HEK293 (cell line): ENCODE results near the gene PCDHGC4.

Experiments
- CTCF ChIA-PET: fragments of 350-600 bp; formaldehyde crosslinking; extraction: SDS; loops from one replicate; lab custom pipeline; 2021; ENCODE audit warnings: antibody characterized with exemption; lab: Yijun Ruan, JAX
- POLR2A ChIA-PET: fragments of 300-600 bp; formaldehyde crosslinking; extraction: SDS; loops from one replicate; lab custom pipeline; 2020; ENCODE audit warnings: antibody characterized with exemption, inconsistent platforms; lab: Yijun Ruan, JAX
- H3K27ac ChIP-seq: fragments of 200-500 bp; sonication (Bioruptor generic); 2 replicates; pipeline ENCODE4 v1.5.1; 2014; ENCODE audit warnings: low read depth, low read length, control low read depth, inconsistent platforms; ENCODE audit errors: extremely low read depth
- H3K36me3 ChIP-seq, 2 experiments: fragments of 200-500 bp in 1 of 2; sonication (Bioruptor generic) in 1 of 2; 1 replicate in 1 of 2; 2 replicates in 1 of 2; pipeline ENCODE4 v1.5.1; 2014 to 2017; ENCODE audit warnings: inconsistent platforms in 2 of 2, low read length in 2 of 2; ENCODE audit not compliant: control insufficient read depth in 2 of 2, insufficient read depth in 1 of 2
- H3K4me1 ChIP-seq: fragments of 200-500 bp; sonication (Bioruptor generic); 2 replicates; pipeline ENCODE4 v1.5.1; 2014; ENCODE audit warnings: mild to moderate bottlenecking, low read length, inconsistent platforms; ENCODE audit not compliant: control insufficient read depth, insufficient read depth
- H3K4me3 ChIP-seq: 2 replicates; pipeline ENCODE4 v1.5.1; 2011; ENCODE audit warnings: low read depth, mild to moderate bottlenecking, control low read depth, low read length, moderate library complexity
- H3K9me3 ChIP-seq: fragments of 200-500 bp; sonication (Bioruptor generic); 2 replicates; pipeline ENCODE4 v1.5.1; 2014; ENCODE audit warnings: low read depth, low read length, inconsistent platforms; ENCODE audit not compliant: control insufficient read depth, insufficient read depth
- CTCF ChIP-seq: fragments of 450-650 bp; formaldehyde crosslinking; IDR thresholded peaks from 2 replicates; pipeline ENCODE4 v1.5.1; 2016; ENCODE audit warnings: missing biosample characterization, missing genetic modification characterization
- EGR2 ChIP-seq: fragments of 450-650 bp; formaldehyde crosslinking; IDR thresholded peaks from 2 replicates; pipeline ENCODE4 v1.5.1; 2016; ENCODE audit warnings: low read depth, missing biosample characterization, missing genetic modification characterization
- HIC1 ChIP-seq: fragments of 450-650 bp; formaldehyde crosslinking; IDR thresholded peaks from 2 replicates; pipeline ENCODE4 v1.5.1; 2016; ENCODE audit warnings: missing biosample characterization, missing genetic modification characterization
- SCRT2 ChIP-seq: fragments of 450-650 bp; formaldehyde crosslinking; IDR thresholded peaks from 2 replicates; pipeline ENCODE4 v1.5.1; 2016; ENCODE audit warnings: missing biosample characterization, missing genetic modification characterization
- SP7 ChIP-seq: fragments of 450-650 bp; formaldehyde crosslinking; IDR thresholded peaks from 2 replicates; pipeline ENCODE4 v1.5.1; 2016; ENCODE audit warnings: missing biosample characterization, missing genetic modification characterization
- ZBTB10 ChIP-seq: fragments of 450-650 bp; formaldehyde crosslinking; IDR thresholded peaks from 2 replicates; pipeline ENCODE4 v1.5.1; 2016; ENCODE audit warnings: missing biosample characterization, missing genetic modification characterization
- ZFHX2 ChIP-seq: fragments of 450-650 bp; formaldehyde crosslinking; conservative IDR thresholded peaks from 2 replicates; pipeline ENCODE4 v1.5.1; 2016; ENCODE audit warnings: missing biosample characterization, missing genetic modification characterization
- ZFP41 ChIP-seq: fragments of 450-650 bp; formaldehyde crosslinking; IDR thresholded peaks from 2 replicates; pipeline ENCODE4 v1.5.1; 2016; ENCODE audit warnings: missing biosample characterization, missing genetic modification characterization, borderline replicate concordance
- ZFP69B ChIP-seq: fragments of 450-650 bp; formaldehyde crosslinking; IDR thresholded peaks from 2 replicates; pipeline ENCODE4 v1.5.1; 2016; ENCODE audit warnings: missing biosample characterization, missing genetic modification characterization
- ZNF114 ChIP-seq: fragments of 450-650 bp; formaldehyde crosslinking; IDR thresholded peaks from 2 replicates; pipeline ENCODE4 v1.5.0; 2017; ENCODE audit warnings: missing biosample characterization, missing genetic modification characterization
- ZNF157 ChIP-seq: fragments of 450-650 bp; formaldehyde crosslinking; IDR thresholded peaks from 2 replicates; pipeline ENCODE4 v1.5.1; 2016; ENCODE audit warnings: missing biosample characterization, missing genetic modification characterization
- ZNF175 ChIP-seq: fragments of 450-650 bp; formaldehyde crosslinking; IDR thresholded peaks from 2 replicates; pipeline ENCODE4 v1.5.1; 2016; ENCODE audit warnings: missing biosample characterization, missing genetic modification characterization
- ZNF302 ChIP-seq: fragments of 450-650 bp; formaldehyde crosslinking; IDR thresholded peaks from 2 replicates; pipeline ENCODE4 v1.5.1; 2016; ENCODE audit warnings: missing biosample characterization, missing genetic modification characterization, low read depth
- ZNF362 ChIP-seq: fragments of 450-650 bp; formaldehyde crosslinking; IDR thresholded peaks from 2 replicates; pipeline ENCODE4 v1.5.1; 2016; ENCODE audit warnings: missing biosample characterization, missing genetic modification characterization
- ZNF571 ChIP-seq: fragments of 450-650 bp; formaldehyde crosslinking; IDR thresholded peaks from 2 replicates; pipeline ENCODE4 v1.5.0; 2017; ENCODE audit warnings: missing biosample characterization, missing genetic modification characterization
- ZNF600 ChIP-seq: fragments of 450-650 bp; formaldehyde crosslinking; IDR thresholded peaks from 2 replicates; pipeline ENCODE4 v1.5.1; 2016; ENCODE audit warnings: missing biosample characterization, missing genetic modification characterization
- ZNF610 ChIP-seq: fragments of 450-650 bp; formaldehyde crosslinking; IDR thresholded peaks from 2 replicates; pipeline ENCODE4 v1.5.1; 2016; ENCODE audit warnings: missing biosample characterization, missing genetic modification characterization, borderline replicate concordance
- ZNF626 ChIP-seq: fragments of 450-650 bp; sonication (Bioruptor Pico); formaldehyde crosslinking; IDR thresholded peaks from 2 replicates; pipeline ENCODE4 v1.5.1; 2018; ENCODE audit warnings: missing biosample characterization, missing genetic modification characterization, inconsistent platforms
- ZNF664 ChIP-seq: fragments of 450-650 bp; formaldehyde crosslinking; IDR thresholded peaks from 2 replicates; pipeline ENCODE4 v1.5.1; 2016; ENCODE audit warnings: missing biosample characterization, missing genetic modification characterization
- ZSCAN30 ChIP-seq: fragments of 450-650 bp; IDR thresholded peaks from 2 replicates; pipeline ENCODE4 v1.5.1; 2018; ENCODE audit warnings: missing biosample characterization, mild to moderate bottlenecking, missing genetic modification characterization, moderate library complexity
- ZXDB ChIP-seq: fragments of 450-650 bp; formaldehyde crosslinking; IDR thresholded peaks from 2 replicates; pipeline ENCODE4 v1.5.1; 2016; ENCODE audit warnings: missing biosample characterization, missing genetic modification characterization

Gene PCDHGC4

GRCh38 chr5:141506381-141507155 lies 21.7 kb downstream of the PCDHGC4 start (continued):
- no peak for TF ChIP-seq ZNF114 (tag by site-specific recombination)
- TF ChIP-seq ZFP69B (tag by site-specific recombination), result no peak
- no peak for TF ChIP-seq ZNF157 (tag by site-specific recombination)
- no peak for TF ChIP-seq ZXDB (tag by site-specific recombination)
- TF ChIP-seq, all 188 proteins: peak for 0

- H3K4me1 ChIP-seq, result no peaks in the 10 kb centered on the region
These were observed 22.7 kb downstream of the PCDHGC4 start for GRCh38 chr5:141507387-141508091.

GRCh38 chr5:141508440-141508797 lies 23.6 kb downstream of the PCDHGC4 start:
- peaks cover 0 to 13% of the 10 kb centered on the region in 2 experiments; a peak in 1 of 3 replicates for H3K36me3 ChIP-seq
- no peaks in the 10 kb centered on the region for H3K9me3 ChIP-seq
- H3K27ac ChIP-seq, result no peak overlapping the region
- ChIA-PET CTCF (interaction anchor here (1.1 to 2.0 kb wide), 4 partner anchors 14 to 87 kb away, joined by 3 to 11 read pairs (median 8); partner anchors contain the start of gene PCDHGA11), POLR2A (interaction anchor here (1.8 kb wide), 1 partner anchor 32 kb away, joined by 7 read pairs; the partner anchor contains the start of gene PCDHGC3)
- H3K4me1 ChIP-seq, result no peaks in the 10 kb centered on the region
- H3K4me3 ChIP-seq, result no peak overlapping the region
- TF ChIP-seq CTCF (tag by site-specific recombination) (no peak), ZNF600 (tag by site-specific recombination) (no peak), ZNF571 (tag by site-specific recombination) (no peak), ZNF610 (tag by site-specific recombination) (no peak), ZFP41 (no peak), ZFP69B (tag by site-specific recombination) (no peak), ZBTB10 (tag by site-specific recombination) (no peak), ZNF664 (tag by site-specific recombination) (no peak), HIC1 (tag by site-specific recombination) (no peak)

More at GRCh38 chr5:141507387-141508091, 22.7 kb downstream of the PCDHGC4 start:
- no peak overlapping the region for H3K4me3 ChIP-seq
- CTCF ChIA-PET, result interaction anchor here (0.6 to 2.0 kb wide), 5 partner anchors 15 to 546 kb away, joined by 3 to 11 read pairs (median 7); partner anchors contain the start of gene PCDHGA11
- no peak overlapping the region for H3K27ac ChIP-seq
- TF ChIP-seq SP7 (tag by site-specific recombination), result no peak
- TF ChIP-seq ZNF362 (tag by site-specific recombination), result no peak
- TF ChIP-seq EGR2 (tag by site-specific recombination), result peak; percentile 50
- TF ChIP-seq HIC1 (tag by site-specific recombination), result no peak
- TF ChIP-seq ZNF302 (tag by site-specific recombination), result no peak
- no peak for TF ChIP-seq SCRT2 (tag by site-specific recombination)
- peak; percentile 28; the same call in 1 of the 2 replicates for TF ChIP-seq ZFHX2 (tag by site-specific recombination)
- no peak for TF ChIP-seq ZNF175
- TF ChIP-seq ZNF626 (tag by site-specific recombination), result no peak
- no peak for TF ChIP-seq ZSCAN30 (tag by site-specific recombination)
- H3K36me3 ChIP-seq, result peaks cover 0 to 9% of the 10 kb centered on the region in 2 experiments; a peak in 1 of 3 replicates
- no peaks in the 10 kb centered on the region for H3K9me3 ChIP-seq
- POLR2A ChIA-PET, result no interaction called here
